ENCODE results near the gene GNAT2.

Gene GNAT2

DNA sequence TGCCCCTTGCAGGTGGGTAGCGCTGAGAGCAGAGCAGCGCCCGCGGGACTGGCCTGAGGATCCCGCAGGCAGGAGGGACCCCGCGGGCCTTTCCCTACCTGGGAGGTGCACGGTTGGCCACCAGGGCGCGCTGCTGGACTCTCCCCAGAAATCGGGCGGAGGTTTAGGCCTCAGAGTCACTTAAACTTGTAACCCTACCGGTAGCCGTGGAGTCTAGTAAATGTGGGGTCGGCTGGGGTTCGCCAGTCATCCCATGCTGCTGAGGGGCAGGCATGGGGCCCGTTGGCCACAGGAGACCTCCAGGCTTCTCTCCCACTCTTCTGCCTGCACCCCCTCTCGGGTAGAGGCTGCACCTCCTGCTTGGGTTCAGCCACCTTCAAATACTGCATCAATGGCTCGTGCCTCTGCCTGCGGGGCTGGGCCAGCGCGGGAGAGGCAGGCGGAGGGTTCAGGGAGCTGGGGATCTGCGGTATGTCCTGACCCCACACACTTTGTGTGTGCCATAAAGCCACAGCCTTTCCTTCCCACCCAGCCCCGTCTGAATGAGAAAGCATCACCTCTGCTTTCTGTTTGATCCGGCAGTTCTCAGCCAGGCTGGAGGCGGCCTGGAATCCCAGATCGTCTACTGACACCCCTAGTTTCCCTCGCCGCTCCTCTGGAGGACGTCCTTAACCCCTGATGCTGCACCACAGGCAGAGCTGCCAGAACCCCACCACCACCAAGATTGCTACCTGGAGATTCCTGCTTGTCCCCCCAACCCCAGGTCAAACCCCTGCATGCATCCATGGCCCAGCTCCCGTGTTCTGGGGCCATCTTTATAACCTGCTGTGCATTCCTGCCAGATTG is 24.2 kb upstream of the GNAT2 start:
- in situ Hi-C loops (cut with HindIII; ENCODE audit: low pct_ligation_motif_present, low pct_unique_long_range_greater_than_20kb, low sequenced_read_pairs): no loop called here
- peak; percentile 75 for DNase-seq

GRCh38 chr1:109642626-109643025 is 23.2 kb upstream of the GNAT2 start:
- in situ Hi-C loops (cut with HindIII; ENCODE audit: low pct_ligation_motif_present, low pct_unique_long_range_greater_than_20kb, low sequenced_read_pairs): no loop called here
- no peak for DNase-seq

DNA sequence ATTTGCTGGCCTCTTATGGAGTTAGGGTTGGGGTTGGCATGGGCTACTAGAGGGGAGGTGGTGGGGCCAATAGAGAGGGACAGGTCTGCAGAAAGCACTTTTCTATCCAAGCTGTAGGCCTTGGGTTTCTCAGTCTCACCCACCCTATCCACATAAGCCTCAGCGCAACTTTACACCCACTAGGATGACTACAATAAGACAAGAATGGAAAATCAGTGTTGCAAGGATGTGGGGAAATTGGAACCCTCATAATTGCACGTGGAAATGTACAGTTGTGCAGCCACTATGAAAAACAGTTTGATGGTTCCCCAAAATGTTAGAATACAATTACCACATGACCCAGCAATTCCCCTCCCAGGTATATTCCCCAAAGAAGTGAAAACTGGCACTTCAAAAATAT is 22.4 kb upstream of the GNAT2 start:
- no peak for DNase-seq
- in situ Hi-C loops (cut with HindIII; ENCODE audit: low pct_ligation_motif_present, low pct_unique_long_range_greater_than_20kb, low sequenced_read_pairs): no loop called here

DNA sequence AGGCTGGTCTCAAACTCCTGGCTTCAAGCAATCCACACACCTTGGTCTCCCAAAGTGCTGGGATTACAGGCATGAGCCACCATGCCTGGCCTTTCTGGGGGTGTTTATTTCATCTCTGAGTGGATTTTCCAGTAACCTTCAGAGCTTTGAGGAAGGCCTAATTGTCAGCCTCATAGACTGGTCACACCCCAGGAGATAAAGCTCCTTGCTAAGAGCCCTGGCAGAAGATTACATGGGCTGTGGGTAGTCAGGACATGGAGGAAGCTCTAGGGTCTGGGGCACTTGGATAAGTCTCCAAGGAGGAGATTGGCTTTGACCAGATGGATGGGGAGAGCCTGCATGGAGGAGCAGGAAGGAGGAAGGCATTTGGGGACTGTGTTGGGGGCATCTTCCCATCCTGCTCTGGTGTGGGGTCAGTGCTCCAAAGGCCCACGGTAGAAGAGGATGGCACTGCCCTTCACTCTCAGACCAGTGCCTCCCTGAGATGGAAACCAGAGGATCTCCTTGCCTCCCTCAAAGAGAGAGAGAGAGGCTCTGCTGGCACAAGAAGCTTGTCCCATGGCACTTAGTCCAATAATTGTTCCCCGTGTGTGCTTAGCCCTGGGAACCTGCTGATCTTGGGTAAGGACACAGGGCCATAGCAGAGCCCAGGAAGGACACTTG is 21.8 kb upstream of the GNAT2 start:
- in situ Hi-C loops (cut with HindIII; ENCODE audit: low pct_ligation_motif_present, low pct_unique_long_range_greater_than_20kb, low sequenced_read_pairs): no loop called here
- DNase-seq: no peak

- DNase-seq: peak; percentile 65
Measured at GRCh38 chr1:109640285-109640865, 21.0 kb upstream of the GNAT2 start.

GRCh38 chr1:109639841-109640184 is 20.4 kb upstream of the GNAT2 start:
- in situ Hi-C loops (cut with HindIII; ENCODE audit: low pct_ligation_motif_present, low pct_unique_long_range_greater_than_20kb, low sequenced_read_pairs): no loop called here
- DNase-seq: no peak

More at GRCh38 chr1:109640285-109640865, 21.0 kb upstream of the GNAT2 start:
- in situ Hi-C loops (cut with HindIII; ENCODE audit: low pct_ligation_motif_present, low pct_unique_long_range_greater_than_20kb, low sequenced_read_pairs): no loop called here

DNA sequence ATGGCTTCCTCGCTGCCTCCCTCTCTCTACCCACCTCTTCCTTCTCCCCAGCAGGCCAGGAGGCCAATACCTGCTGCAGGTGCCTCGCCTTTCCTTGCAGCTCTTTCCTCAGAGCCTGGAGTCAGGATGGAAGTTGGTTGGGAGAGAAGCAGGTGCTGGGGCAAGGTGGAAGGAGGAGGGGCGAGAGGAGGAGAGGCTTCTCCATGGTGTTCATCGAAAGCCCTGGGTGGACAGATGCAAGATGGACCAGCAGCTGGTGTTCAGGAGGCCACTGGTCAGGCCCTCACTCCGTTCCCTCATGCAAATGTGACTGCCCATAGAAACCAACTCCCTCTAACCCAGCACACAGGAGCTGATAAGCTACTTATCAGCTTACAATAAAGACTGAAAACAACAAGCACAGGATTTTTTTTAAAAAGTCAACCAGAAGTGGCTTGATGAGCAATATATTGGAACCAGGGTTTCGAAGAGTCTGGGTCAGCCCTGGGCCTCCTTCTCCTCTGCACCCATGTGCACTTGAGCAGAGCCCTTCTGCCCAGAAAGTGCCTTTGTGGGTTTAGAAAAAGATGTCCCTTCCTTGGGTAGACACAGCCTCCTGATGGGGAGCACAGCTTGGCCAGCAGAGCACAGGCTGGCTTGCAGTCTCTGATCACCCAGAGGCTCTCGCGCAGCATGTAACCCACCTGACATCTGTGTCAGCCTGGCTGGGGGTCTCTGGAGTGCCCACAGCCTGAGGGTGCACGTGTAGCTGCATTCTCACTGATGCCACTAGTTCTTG is 19.8 kb upstream of the GNAT2 start:
- DNase-seq: no peak
- in situ Hi-C loops (cut with HindIII; ENCODE audit: low pct_ligation_motif_present, low pct_unique_long_range_greater_than_20kb, low sequenced_read_pairs): no loop called here

DNA sequence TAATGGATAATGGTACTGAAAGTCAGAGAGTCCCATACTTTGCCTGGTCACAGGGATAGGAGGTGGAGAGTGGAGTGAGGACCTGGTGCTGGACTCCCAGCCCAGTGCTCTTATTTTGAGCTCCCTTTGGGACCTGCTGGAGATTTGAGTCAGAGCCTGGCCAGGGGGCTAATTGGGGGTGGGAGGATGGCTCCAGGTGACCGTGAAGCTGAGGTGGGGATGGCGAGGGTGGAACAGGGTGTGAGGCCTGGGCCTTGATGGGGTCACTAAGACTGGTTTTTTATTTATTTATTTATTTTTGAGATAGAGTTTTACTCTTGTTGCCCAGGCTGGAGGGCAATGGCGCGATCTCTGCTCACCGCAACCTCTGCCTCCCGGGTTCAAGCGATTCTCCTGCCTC is 18.0 kb upstream of the GNAT2 start:
- in situ Hi-C loops (cut with HindIII; ENCODE audit: low pct_ligation_motif_present, low pct_unique_long_range_greater_than_20kb, low sequenced_read_pairs): no loop called here
- DNase-seq: no peak

- no peak for DNase-seq
- in situ Hi-C loops (cut with HindIII; ENCODE audit: low pct_ligation_motif_present, low pct_unique_long_range_greater_than_20kb, low sequenced_read_pairs): no loop called here
Measured at GRCh38 chr1:109636201-109636952, 17.0 kb upstream of the GNAT2 start.

GRCh38 chr1:109635862-109636200 is 16.4 kb upstream of the GNAT2 start:
- no peak for DNase-seq
- in situ Hi-C loops (cut with HindIII; ENCODE audit: low pct_ligation_motif_present, low pct_unique_long_range_greater_than_20kb, low sequenced_read_pairs): no loop called here

DNA sequence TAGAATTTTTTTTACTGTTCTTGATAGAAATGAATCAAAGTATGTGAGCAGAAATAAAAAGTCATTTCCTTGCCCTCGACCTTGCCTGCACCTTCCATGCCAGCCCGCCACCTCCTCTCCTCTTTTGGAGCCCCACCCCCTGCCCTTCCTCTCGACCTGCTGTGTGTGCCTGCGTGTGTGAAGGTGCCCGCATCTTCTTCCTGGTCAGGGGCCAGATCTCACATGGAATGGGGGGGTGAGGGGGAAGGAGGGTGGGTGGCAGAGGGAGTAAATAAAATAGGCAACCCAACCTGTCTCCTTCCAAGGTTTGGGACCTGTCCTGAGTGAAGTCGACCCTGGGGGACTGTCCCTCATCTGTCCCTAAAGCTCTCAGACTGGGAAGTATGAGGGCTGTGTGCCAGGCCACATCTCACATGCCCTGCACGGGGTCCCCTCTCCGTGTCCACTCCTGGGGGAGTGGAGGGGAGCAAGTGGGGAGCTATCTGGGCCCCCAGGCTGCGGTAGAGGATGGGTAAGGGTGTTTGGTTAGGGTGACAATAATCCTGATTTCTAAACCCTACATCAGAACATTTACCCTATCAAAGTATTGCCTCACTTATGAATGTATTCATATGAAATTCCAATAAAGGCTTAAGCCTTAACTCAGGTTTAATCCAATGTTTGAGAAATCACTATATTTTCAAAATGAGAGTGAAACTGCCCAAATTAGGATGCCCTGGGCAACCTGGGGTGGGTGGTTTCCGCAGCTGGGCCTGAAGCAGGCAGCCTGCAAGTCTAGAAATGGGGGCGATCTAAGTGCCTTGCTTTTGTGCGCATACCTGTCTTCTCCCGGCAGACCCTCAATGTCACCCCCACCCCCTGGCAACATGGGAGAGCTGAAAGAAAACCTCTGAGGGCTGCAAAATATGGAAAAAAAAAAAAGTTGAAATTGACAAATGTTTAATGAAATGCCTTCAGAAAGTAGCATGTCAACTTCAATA is 15.6 kb upstream of the GNAT2 start:
- in situ Hi-C loops (cut with HindIII; ENCODE audit: low pct_ligation_motif_present, low pct_unique_long_range_greater_than_20kb, low sequenced_read_pairs): no loop called here
- DNase-seq: no peak

DNA sequence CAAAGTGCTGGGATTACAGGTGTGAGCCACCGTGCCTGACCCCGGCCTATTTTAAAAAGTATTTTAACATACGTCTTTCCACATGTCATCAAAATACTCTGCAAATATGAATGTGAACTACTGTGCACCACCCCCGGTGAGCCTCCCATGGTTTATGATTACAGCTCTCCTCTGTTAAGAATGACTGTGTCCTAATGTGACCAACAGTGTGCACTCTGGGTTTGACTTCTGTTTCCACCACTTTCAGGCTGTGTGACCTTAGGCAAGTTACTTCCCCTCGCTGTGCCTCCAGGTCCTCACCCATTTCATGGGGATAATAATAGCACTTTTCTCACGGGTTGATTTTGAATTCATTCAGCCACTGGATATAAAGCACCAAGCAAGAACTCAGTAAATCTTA is 14.9 kb upstream of the GNAT2 start:
- in situ Hi-C loops (cut with HindIII; ENCODE audit: low pct_ligation_motif_present, low pct_unique_long_range_greater_than_20kb, low sequenced_read_pairs): no loop called here
- no peak for DNase-seq

DNA sequence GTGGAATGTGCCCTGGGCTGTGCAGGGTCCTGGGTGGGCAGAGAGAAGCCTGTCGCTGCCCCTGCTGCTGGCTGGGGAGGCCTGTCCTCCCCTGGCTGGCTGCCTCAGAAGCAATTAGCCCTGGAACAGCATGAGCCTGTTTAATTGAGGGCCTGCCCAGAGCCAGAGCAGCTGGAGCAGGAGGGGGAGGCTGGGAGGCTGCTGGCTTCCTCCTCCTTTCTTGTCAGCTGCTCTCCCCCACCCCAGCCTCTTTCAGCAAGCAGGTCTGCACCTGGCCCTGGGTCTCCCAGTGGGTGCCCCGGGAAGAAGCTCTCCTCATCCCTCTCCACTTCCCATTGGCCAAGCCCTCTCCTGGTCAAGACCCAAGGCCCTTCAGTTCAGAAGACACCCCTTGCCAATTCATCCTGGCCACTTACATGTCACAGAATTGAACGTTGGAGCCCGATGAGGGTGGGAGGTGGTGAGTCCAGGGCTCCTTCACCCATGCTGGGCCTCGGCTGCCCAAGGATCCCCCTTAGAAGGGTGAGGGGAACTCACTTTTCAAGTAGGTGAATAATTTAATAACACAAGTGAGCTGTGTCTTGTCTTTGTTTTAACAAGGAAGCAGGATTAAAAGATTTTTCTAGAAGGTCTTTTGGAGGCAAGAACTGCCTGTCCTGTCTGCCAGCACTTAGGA is 13.4 kb upstream of the GNAT2 start:
- in situ Hi-C loops (cut with HindIII; ENCODE audit: low pct_ligation_motif_present, low pct_unique_long_range_greater_than_20kb, low sequenced_read_pairs): no loop called here
- DNase-seq: no peak

GRCh38 chr1:109631513-109632505 is 12.4 kb upstream of the GNAT2 start:
- DNase-seq: no peak
- in situ Hi-C loops (cut with HindIII; ENCODE audit: low pct_ligation_motif_present, low pct_unique_long_range_greater_than_20kb, low sequenced_read_pairs): no loop called here

DNA sequence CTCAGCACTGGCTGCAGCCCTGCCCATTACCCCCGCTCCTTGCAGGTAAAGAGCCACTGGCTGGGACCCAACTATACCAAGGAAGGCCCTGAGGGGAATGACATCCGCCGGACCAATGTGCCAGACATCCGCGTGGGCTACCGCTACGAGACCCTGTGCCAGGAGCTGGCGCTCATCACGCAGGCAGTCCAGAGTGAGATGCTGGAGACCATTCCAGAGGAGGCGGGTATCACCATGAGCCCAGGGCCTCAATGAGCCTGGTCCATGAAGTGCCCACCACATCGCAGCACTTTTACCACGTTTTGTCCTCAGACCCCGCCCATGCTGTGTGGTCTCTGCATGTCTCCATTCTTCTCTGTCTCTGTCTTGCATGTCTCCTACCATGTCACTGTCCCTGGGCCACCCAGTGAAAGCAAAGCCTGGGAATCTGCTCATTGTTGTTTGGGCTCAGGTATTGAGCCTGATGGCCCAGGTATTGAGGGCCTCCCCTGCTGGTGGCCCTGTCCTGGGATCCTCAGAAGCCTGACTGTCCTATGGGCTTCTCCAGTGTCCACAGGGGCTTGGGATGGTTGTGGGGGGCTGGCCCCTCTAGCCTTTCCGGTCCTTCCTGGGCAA is 11.6 kb upstream of the GNAT2 start:
- DNase-seq: no peak
- in situ Hi-C loops (cut with HindIII; ENCODE audit: low pct_ligation_motif_present, low pct_unique_long_range_greater_than_20kb, low sequenced_read_pairs): no loop called here

All from ACHN (cell line).